HG02852 (cell line): ENCODE measurements around the gene MNT.
A peak's percentile ranks its signal among the peaks of the same experiment; 100 is the strongest.

Source experiments
- ATAC-seq: cut with Tn5 transposase; IDR thresholded peaks from one replicate; pipeline ENCODE4 v1.9.1; 2021; ENCODE audit warnings: mild to moderate bottlenecking, moderate library complexity; ENCODE audit not compliant: unreplicated experiment

MNT gene

GRCh38 chr17:2418572-2418971 lies 17.7 kb upstream of the MNT start:
- ATAC-seq: no peak

GRCh38 chr17:2416010-2416734 lies 15.3 kb upstream of the MNT start:
- no peak for ATAC-seq

GRCh38 chr17:2415081-2415480 lies 14.2 kb upstream of the MNT start:
- no peak for ATAC-seq

- ATAC-seq: no peak
Observed at GRCh38 chr17:2414446-2415064, 13.7 kb upstream of the MNT start.

GRCh38 chr17:2412561-2413021 lies 11.7 kb upstream of the MNT start:
- no peak for ATAC-seq

- no peak for ATAC-seq
Observed at GRCh38 chr17:2410951-2411350, 10.1 kb upstream of the MNT start.

- no peak for ATAC-seq
Observed at GRCh38 chr17:2406903-2407790, 6.3 kb upstream of the MNT start.

GRCh38 chr17:2406271-2406902 lies 5.5 kb upstream of the MNT start:
- no peak for ATAC-seq

- no peak for ATAC-seq
Observed at GRCh38 chr17:2405247-2405926, 4.5 kb upstream of the MNT start.

GRCh38 chr17:2403044-2403443 lies 2.2 kb upstream of the MNT start:
- no peak for ATAC-seq

- ATAC-seq: no peak
Observed at GRCh38 chr17:2402544-2402943, 1.7 kb upstream of the MNT start.

GRCh38 chr17:2401426-2402221 lies 764 bp upstream of the MNT start:
- peak; percentile 52 for ATAC-seq

- ATAC-seq: no peak
Observed at GRCh38 chr17:2400474-2400866, 390 bp downstream of the MNT start.

- ATAC-seq: peak; percentile 37
Observed at GRCh38 chr17:2399572-2400473, 1.0 kb downstream of the MNT start.

- ATAC-seq: no peak
Observed at GRCh38 chr17:2398655-2399571, 1.9 kb downstream of the MNT start.

- ATAC-seq: no peak
Observed at GRCh38 chr17:2398182-2398581, 2.7 kb downstream of the MNT start.

GRCh38 chr17:2397247-2398171 lies 3.4 kb downstream of the MNT start:
- no peak for ATAC-seq
